ENCODE data around the gene RIN1. TPM values are rescaled to one million over a fixed set of nuclear protein-coding genes. Genes with fewer than 3 reads are reported as not detected.

Gene RIN1
- total and polyA plus RNA-seq, 4 experiments from 2014 or later, result 2.1 to 10.1 (median 5.4) TPM

DNA sequence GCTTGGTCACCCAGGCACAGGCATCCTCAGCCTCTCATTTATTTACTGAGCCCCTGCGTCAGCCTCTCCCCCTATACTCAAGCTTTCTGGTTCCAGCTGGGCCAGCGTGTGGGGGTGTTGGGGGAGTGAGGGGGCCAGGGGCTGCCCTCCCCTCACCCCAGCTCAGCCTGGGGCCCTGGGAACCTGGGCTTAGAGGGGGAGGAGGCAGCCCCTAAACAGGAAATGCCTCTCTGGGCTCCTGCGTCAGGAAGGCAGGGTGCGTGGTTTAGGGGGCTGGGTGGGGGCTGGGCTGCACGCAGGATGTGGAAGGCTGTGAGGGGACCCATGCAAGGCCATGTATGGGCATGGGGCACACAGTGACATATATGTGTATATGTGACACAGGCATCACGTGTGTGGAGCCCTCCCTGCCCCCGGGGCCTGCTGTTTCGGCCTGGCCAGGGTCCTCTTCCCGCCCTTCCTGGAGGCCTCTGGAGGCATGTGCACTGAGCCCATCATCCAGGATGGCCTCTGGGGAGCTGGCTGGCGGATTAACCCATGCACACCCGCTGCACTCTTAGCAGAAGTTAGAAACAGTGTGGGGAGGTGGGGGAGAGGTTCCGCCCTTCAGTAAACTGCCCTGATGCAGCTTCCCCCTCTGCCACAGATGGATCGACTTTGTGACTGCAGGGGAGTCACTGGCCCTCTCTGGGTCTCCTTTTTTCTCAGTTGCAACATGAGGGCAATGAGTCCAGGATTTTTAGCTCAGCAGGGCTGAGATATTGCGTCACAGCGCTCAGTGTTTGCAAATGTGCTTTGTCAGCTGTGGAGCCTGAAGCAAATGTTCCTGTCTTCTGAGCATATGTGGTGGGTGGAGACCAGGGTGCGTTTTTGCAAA is 18.3 kb downstream of the RIN1 start:
- Histone ChIP-seq H3K4me1 (ENCODE audit: insufficient read depth, low read length) (peaks cover 34% of the 10 kb centered on the region), H3K4me3 (ENCODE audit: low read length in 2 of 2) (no peak overlapping the region)
- H3K27ac Mint-ChIP-seq, result peak overlapping the region; percentile 48 to 94 (median 84)

DNA sequence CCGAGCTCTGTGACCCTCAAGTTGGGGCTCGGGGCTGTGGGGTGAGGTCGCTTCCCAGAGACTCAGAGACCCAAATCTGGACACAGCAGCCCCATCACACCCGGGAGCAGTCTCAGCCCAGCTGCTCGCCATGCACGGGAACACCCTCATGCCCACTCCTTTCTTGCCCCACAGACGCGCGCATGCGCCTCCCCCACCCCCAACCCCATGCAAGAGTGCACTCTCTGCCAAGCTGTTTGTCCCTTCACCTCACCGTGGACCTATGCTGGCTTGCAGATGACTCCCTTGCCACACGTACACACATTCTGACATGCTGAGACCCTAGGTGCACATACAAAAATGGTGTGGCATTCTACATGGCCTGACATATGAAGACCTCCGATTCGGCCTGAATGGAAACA is 18.9 kb downstream of the RIN1 start:
- peaks cover 35% of the 10 kb centered on the region for H3K4me1 ChIP-seq (ENCODE audit: insufficient read depth, low read length)
- DNase-seq, result peak in 1 of 5 donors; percentile 12
- Mint-ChIP-seq H3K27me3 (peaks cover 2% of the 10 kb centered on the region in 2 donors), H3K36me3 (peaks cover 0 to 1% of the 10 kb centered on the region in 2 donors), H3K4me1 (peaks cover 13 to 39% (median 25%) of the 10 kb centered on the region in 4 donors), H3K9me3 (peaks cover 0 to 9% (median 3%) of the 10 kb centered on the region in 8 donors), H3K27ac (peak overlapping the region; percentile 48 to 93 (median 80)), H3K4me3 (peak overlapping the region in 1 of 8 donors; percentile 43)
- no peak overlapping the region for H3K27ac ChIP-seq (ENCODE audit: low read depth, low read length)
- ChIA-PET CTCF (ENCODE audit: partially characterized antibody) (interaction anchor here (0.8 to 1.4 kb wide), 2 partner anchors 13 to 69 kb away, joined by 3 to 4 read pairs; no protein-coding TSS in a partner anchor), POLR2A (ENCODE audit: partially characterized antibody) (interaction anchor here (0.5 to 1.8 kb wide), 4 partner anchors 9 to 1282 kb away, joined by 3 to 9 read pairs (median 4); partner anchors contain the start of genes MRPL11 and RBM4)
- H3K4me3 ChIP-seq (ENCODE audit: low read length in 2 of 2), result no peak overlapping the region
- intact Hi-C loops (cut with micrococcal nuclease), result no loop called here
- no peaks in the 10 kb centered on the region for H3K36me3 ChIP-seq (ENCODE audit: insufficient read depth, low read length)
- H3K27me3 ChIP-seq (ENCODE audit: insufficient read depth, low read length), result no peaks in the 10 kb centered on the region
- H3K9me3 ChIP-seq (ENCODE audit: control insufficient read depth in 1 of 2, low read length in 2 of 2), result no peaks in the 10 kb centered on the region

More for the DNA sequence above, 18.3 kb downstream of the RIN1 start:
- CTCF ChIA-PET (ENCODE audit: partially characterized antibody), result interaction anchor here (0.8 to 1.4 kb wide), 2 partner anchors 12 to 68 kb away, joined by 3 to 4 read pairs; no protein-coding TSS in a partner anchor
- H3K27ac ChIP-seq (ENCODE audit: low read depth, low read length), result peak overlapping the region; percentile 10
- Mint-ChIP-seq H3K36me3 (no peaks in the 10 kb centered on the region), H3K27me3 (peaks cover 2% of the 10 kb centered on the region in 2 donors), H3K9me3 (peaks cover 0 to 9% (median 3%) of the 10 kb centered on the region in 8 donors), H3K4me3 (peak overlapping the region in 3 of 8 donors; percentile 43 to 44 (median 43)), H3K4me1 (peaks cover 11 to 39% (median 24%) of the 10 kb centered on the region in 4 donors)
- POLR2A ChIA-PET (ENCODE audit: partially characterized antibody), result interaction anchor here (0.7 to 1.8 kb wide), 3 partner anchors 9 to 320 kb away, joined by 3 to 9 read pairs (median 4); partner anchors contain the start of genes MRPL11 and RBM4
- intact Hi-C loops (cut with micrococcal nuclease), result no loop called here
- H3K9me3 ChIP-seq (ENCODE audit: control insufficient read depth in 1 of 2, low read length in 2 of 2), result no peaks in the 10 kb centered on the region
- H3K27me3 ChIP-seq (ENCODE audit: insufficient read depth, low read length), result no peaks in the 10 kb centered on the region
- DNase-seq, result peak; percentile 40 to 63 (median 59)
- no peaks in the 10 kb centered on the region for H3K36me3 ChIP-seq (ENCODE audit: insufficient read depth, low read length)

DNA sequence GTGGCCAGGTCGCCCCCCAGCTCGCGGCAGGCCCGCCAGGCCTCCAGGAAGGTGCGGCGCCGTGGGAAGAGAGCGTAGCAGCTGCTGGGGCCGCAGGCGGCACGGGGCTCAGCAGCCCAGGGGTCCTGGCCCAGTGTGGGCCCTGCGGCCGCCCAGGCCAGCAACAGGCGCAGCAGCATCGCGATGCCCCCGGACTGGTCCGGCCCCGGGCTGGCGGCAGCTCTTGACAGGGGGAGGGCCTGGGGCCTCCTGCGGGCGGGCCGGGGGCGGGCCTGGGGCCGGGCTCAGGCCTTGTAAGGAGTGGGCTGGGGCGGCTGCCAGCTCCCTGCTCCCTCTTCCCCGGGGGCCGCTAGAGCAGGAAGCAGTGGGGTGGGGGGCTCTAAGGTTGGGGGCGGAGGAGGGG is 19.4 kb downstream of the RIN1 start, which contains the start of gene CD248:
CD248 (minus strand) TSS at position 196 of the 403 bp plus-strand sequence; CDS start at position 179, 17 bp downstream.
- Mint-ChIP-seq H3K36me3 (peaks cover 0 to 1% of the 10 kb centered on the region in 2 donors), H3K4me3 (peak within 1 kb of the TSS in 1 of 8 donors; percentile 43), H3K27ac (peak within 1 kb of the TSS; percentile 48 to 94 (median 84)), H3K9me3 (peaks cover 0 to 9% (median 3%) of the 10 kb centered on the region in 8 donors), H3K27me3 (peaks cover 2% of the 10 kb centered on the region in 2 donors), H3K4me1 (peaks cover 14 to 41% (median 28%) of the 10 kb centered on the region in 4 donors)
- ChIA-PET POLR2A (ENCODE audit: partially characterized antibody) (interaction anchor here (0.5 to 1.8 kb wide), 3 partner anchors 10 to 1283 kb away, joined by 3 to 9 read pairs (median 4); partner anchors contain the start of gene RBM4), CTCF (ENCODE audit: partially characterized antibody) (interaction anchor here (0.8 to 1.4 kb wide), 2 partner anchors 13 to 69 kb away, joined by 3 to 4 read pairs; no protein-coding TSS in a partner anchor)
- DNase-seq, result no peak
- intact Hi-C loops (cut with micrococcal nuclease), result no loop called here
- Histone ChIP-seq H3K4me3 (ENCODE audit: low read length in 2 of 2) (no peak within 1 kb of the TSS), H3K27me3 (ENCODE audit: insufficient read depth, low read length) (no peaks in the 10 kb centered on the region), H3K4me1 (ENCODE audit: insufficient read depth, low read length) (peaks cover 38% of the 10 kb centered on the region), H3K36me3 (ENCODE audit: insufficient read depth, low read length) (no peaks in the 10 kb centered on the region), H3K27ac (ENCODE audit: low read depth, low read length) (no peak within 1 kb of the TSS), H3K9me3 (ENCODE audit: control insufficient read depth in 1 of 2, low read length in 2 of 2) (no peaks in the 10 kb centered on the region)

DNA sequence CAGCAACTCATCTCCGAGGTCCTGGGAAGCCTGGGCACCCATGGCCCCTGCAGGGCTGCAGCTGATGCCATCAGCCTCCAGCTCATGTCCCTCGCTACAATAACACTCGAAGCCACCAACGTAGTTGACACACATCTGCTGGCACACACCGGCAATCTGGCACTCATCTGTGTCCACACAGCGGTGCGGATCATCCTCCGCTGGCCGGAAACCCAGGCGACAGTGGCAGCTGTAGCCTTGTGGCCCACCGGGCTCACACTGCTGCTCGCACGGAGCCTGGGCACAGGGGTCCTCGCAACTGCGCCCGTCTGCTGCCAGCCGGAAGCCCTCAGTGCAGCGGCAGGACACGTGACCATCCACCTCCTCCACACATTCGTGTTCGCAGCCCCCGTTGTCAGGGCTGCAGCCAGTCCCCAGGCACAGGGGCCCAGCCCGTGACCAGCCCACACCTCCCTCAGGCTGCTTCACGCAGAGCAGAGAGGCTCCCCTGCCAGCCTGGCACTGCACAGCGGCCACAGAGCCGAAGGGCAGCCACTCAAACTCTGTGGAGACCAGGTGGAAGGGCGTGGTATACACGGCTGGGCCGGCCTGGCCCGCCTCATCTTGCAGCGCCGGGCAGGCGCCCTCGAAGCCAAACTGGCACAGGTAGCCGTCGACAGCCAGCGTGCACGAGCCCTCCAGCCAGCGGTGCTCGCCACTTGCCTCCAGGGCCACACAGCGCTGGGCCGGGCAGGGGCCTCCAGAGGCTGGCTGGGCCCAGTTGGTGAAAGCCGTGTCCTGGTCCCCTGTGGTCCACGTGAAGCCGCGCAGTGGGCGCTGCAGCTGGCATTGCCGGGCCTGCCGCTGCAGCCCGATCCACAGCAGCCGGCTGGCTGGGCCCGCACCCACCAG is 20.1 kb downstream of the RIN1 start:
- peaks cover 0 to 1% of the 10 kb centered on the region in 2 donors for H3K36me3 Mint-ChIP-seq
- intact Hi-C loops (cut with micrococcal nuclease), result no loop called here
- H3K4me3 Mint-ChIP-seq, result peak overlapping the region in 1 of 8 donors; percentile 11
- Histone ChIP-seq H3K4me3 (ENCODE audit: low read length in 2 of 2) (no peak overlapping the region), H3K27ac (ENCODE audit: low read depth, low read length) (no peak overlapping the region), H3K9me3 (ENCODE audit: control insufficient read depth in 1 of 2, low read length in 2 of 2) (no peaks in the 10 kb centered on the region), H3K36me3 (ENCODE audit: insufficient read depth, low read length) (no peaks in the 10 kb centered on the region), H3K27me3 (ENCODE audit: insufficient read depth, low read length) (no peaks in the 10 kb centered on the region), H3K4me1 (ENCODE audit: insufficient read depth, low read length) (peaks cover 43% of the 10 kb centered on the region)
- H3K9me3 Mint-ChIP-seq, result peaks cover 0 to 9% (median 3%) of the 10 kb centered on the region in 8 donors
- POLR2A ChIA-PET (ENCODE audit: partially characterized antibody), result interaction anchor here (1.4 kb wide), 1 partner anchor 322 kb away, joined by 4 read pairs; the partner anchor contains the start of gene RBM4
- CTCF ChIA-PET (ENCODE audit: partially characterized antibody), result interaction anchor here (1.0 kb wide), 1 partner anchor 9 kb away, joined by 3 read pairs; no protein-coding TSS in a partner anchor
- DNase-seq, result no peak
- no peak overlapping the region for H3K27ac Mint-ChIP-seq
- H3K27me3 Mint-ChIP-seq, result peaks cover 2% of the 10 kb centered on the region in 2 donors
- peaks cover 14 to 46% (median 29%) of the 10 kb centered on the region in 4 donors for H3K4me1 Mint-ChIP-seq

DNA sequence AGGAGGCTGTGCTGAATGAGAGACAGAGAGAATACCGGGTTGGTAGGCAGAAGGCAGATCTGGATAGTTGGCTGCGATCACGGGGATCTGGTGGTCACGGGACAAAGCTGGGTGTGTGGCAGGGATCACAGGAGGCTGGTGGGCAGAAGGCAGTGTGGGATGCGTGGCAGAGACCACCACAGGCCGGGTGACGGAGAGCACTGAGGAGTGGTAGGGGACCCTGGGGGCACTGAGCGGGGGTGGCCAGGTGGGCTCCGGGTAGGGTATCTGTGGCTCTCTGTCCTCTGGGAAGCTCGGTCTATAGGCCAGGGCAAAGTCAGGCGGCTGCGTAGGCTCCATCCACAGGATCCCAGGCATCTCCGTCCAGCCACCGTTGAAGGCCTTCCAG is 20.7 kb downstream of the RIN1 start:
- intact Hi-C loops (cut with micrococcal nuclease), result no loop called here
- no peak overlapping the region for H3K27ac ChIP-seq (ENCODE audit: low read depth, low read length)
- no peaks in the 10 kb centered on the region for H3K27me3 ChIP-seq (ENCODE audit: insufficient read depth, low read length)
- H3K9me3 ChIP-seq (ENCODE audit: control insufficient read depth in 1 of 2, low read length in 2 of 2), result no peaks in the 10 kb centered on the region
- peaks cover 0 to 9% (median 3%) of the 10 kb centered on the region in 8 donors for H3K9me3 Mint-ChIP-seq
- H3K27me3 Mint-ChIP-seq, result peaks cover 2% of the 10 kb centered on the region in 2 donors
- ChIA-PET POLR2A (ENCODE audit: partially characterized antibody) (interaction anchor here (4.4 kb wide), 1 partner anchor 29 kb away, joined by 37 read pairs; the partner anchor contains the start of gene BRMS1), CTCF (ENCODE audit: partially characterized antibody) (interaction anchor here (1.0 kb wide), 1 partner anchor 9 kb away, joined by 3 read pairs; no protein-coding TSS in a partner anchor)
- peak overlapping the region in 3 of 7 donors; percentile 22 to 84 (median 83) for H3K27ac Mint-ChIP-seq
- H3K4me3 Mint-ChIP-seq, result no peak overlapping the region
- peaks cover 0 to 1% of the 10 kb centered on the region in 2 donors for H3K36me3 Mint-ChIP-seq
- no peak overlapping the region for H3K4me3 ChIP-seq (ENCODE audit: low read length in 2 of 2)
- H3K36me3 ChIP-seq (ENCODE audit: insufficient read depth, low read length), result no peaks in the 10 kb centered on the region
- peaks cover 43% of the 10 kb centered on the region for H3K4me1 ChIP-seq (ENCODE audit: insufficient read depth, low read length)
- DNase-seq, result no peak
- H3K4me1 Mint-ChIP-seq, result peaks cover 14 to 46% (median 29%) of the 10 kb centered on the region in 4 donors

Measured in CD4-positive, alpha-beta memory T cell (primary cell).